Left ventricle myocardium inferior (tissue), 1 donor: ENCODE data around the gene FAM181A. TPM values are rescaled to one million over a fixed set of nuclear protein-coding genes. Genes with fewer than 3 reads are reported as not detected.
A peak's percentile ranks its signal among the peaks of the same experiment; 100 is the strongest.

Experiments
- DNase-seq: peaks from one replicate; pipeline ENCODE4 v3.0.0-alpha.2; 2020
- H3K27ac ChIP-seq: fragments of 200-600 bp; replicated peaks from 2 replicates; pipeline ENCODE4 v1.8.0; 2021
- H3K27me3 ChIP-seq: fragments of 200-600 bp; 2 replicates; pipeline ENCODE4 v1.8.0; 2021; ENCODE audit warnings: low read depth
- H3K36me3 ChIP-seq: fragments of 200-600 bp; 2 replicates; pipeline ENCODE4 v1.8.0; 2021
- H3K4me1 ChIP-seq: fragments of 200-600 bp; 2 replicates; pipeline ENCODE4 v1.8.0; 2021
- H3K4me3 ChIP-seq: fragments of 200-600 bp; 2 replicates; pipeline ENCODE4 v1.8.0; 2021; ENCODE audit warnings: mild to moderate bottlenecking, moderate library complexity
- H3K9me3 ChIP-seq: fragments of 200-600 bp; replicated peaks from 2 replicates; pipeline ENCODE4 v1.8.0; 2021
- CTCF ChIP-seq: fragments of 200-600 bp; IDR thresholded peaks from 2 replicates; pipeline ENCODE4 v1.8.0; 2021; ENCODE audit warnings: antibody characterized with exemption, mild to moderate bottlenecking, borderline replicate concordance
- intact Hi-C: fragments of 100-400 bp; cut with micrococcal nuclease; formaldehyde crosslinking; loops from one replicate; pipeline ENCODE4 v1.11.0; 2022
- long read RNA-seq: library from polyadenylated mRNA; unstranded; transcript quantifications from one replicate; pipeline ENCODE4 v2.0.0, GENCODE V29; 2021
- total RNA-seq: library from RNA; stranded (reverse); fragmentation: NEBNext Ultra II Directional; extraction: Animal tissue kit (Norgen Biotek cat#: 25700); gene quantifications from one replicate; pipeline ENCODE4 v1.2.1, GENCODE V29; 2021
- donor health status: DM: no; HTN: yes; CAD: no; lungs with severe emphysema.

The FAM181A gene
- total RNA-seq: not detected
- long read RNA-seq: 0 reads

GRCh38 chr14:93926873-93927799 is at the start of gene FAM181A:
Gene FAM181A (plus strand): TSS chr14:93927344. CDS start chr14:93928286, 942 bp downstream.
- TF ChIP-seq CTCF: no peak
- intact Hi-C loops: no loop called here

GRCh38 chr14:93878212-93878611 is 48.9 kb upstream of the FAM181A start:
- intact Hi-C loops: no loop called here
- peaks cover 4% of the 10 kb centered on the region for H3K4me1 ChIP-seq
- no peaks in the 10 kb centered on the region for H3K36me3 ChIP-seq

More at GRCh38 chr14:93926873-93927799, at the start of gene FAM181A:
- no peaks in the 10 kb centered on the region for H3K4me1 ChIP-seq
- H3K9me3 ChIP-seq: no peaks in the 10 kb centered on the region
- peaks cover 5% of the 10 kb centered on the region for H3K36me3 ChIP-seq
- H3K27ac ChIP-seq: no peak within 1 kb of the TSS
- no peaks in the 10 kb centered on the region for H3K27me3 ChIP-seq
- no peak for DNase-seq
- H3K4me3 ChIP-seq: no peak within 1 kb of the TSS

GRCh38 chr14:93878871-93879270 is 48.3 kb upstream of the FAM181A start:
- Histone ChIP-seq H3K27me3 (peaks cover 31% of the 10 kb centered on the region), H3K36me3 (no peaks in the 10 kb centered on the region), H3K4me1 (peaks cover 4% of the 10 kb centered on the region), H3K4me3 (no peak overlapping the region), H3K9me3 (peaks cover 4% of the 10 kb centered on the region), H3K27ac (no peak overlapping the region)
- TF ChIP-seq CTCF: no peak
- intact Hi-C loops: no loop called here
- no peak for DNase-seq

More at GRCh38 chr14:93878212-93878611, 48.9 kb upstream of the FAM181A start:
- no peak for TF ChIP-seq CTCF
- no peak for DNase-seq
- Histone ChIP-seq H3K27me3 (peaks cover 34% of the 10 kb centered on the region), H3K4me3 (no peak overlapping the region), H3K27ac (no peak overlapping the region), H3K9me3 (peaks cover 4% of the 10 kb centered on the region)

GRCh38 chr14:93879362-93879983 is 47.7 kb upstream of the FAM181A start:
- peaks cover 4% of the 10 kb centered on the region for H3K9me3 ChIP-seq
- intact Hi-C loops: no loop called here
- no peak overlapping the region for H3K27ac ChIP-seq
- H3K36me3 ChIP-seq: no peaks in the 10 kb centered on the region
- H3K4me1 ChIP-seq: peaks cover 4% of the 10 kb centered on the region
- TF ChIP-seq CTCF: no peak
- H3K4me3 ChIP-seq: peak overlapping the region; percentile 18
- DNase-seq: no peak
- peaks cover 31% of the 10 kb centered on the region for H3K27me3 ChIP-seq

GRCh38 chr14:93880021-93880820 is 46.9 kb upstream of the FAM181A start:
- intact Hi-C loops: no loop called here
- no peak for DNase-seq
- H3K36me3 ChIP-seq: no peaks in the 10 kb centered on the region

More at GRCh38 chr14:93880021-93880820, 46.9 kb upstream of the FAM181A start:
- Histone ChIP-seq H3K4me1 (peaks cover 4% of the 10 kb centered on the region), H3K4me3 (peak overlapping the region; percentile 18), H3K27ac (no peak overlapping the region), H3K27me3 (peaks cover 35% of the 10 kb centered on the region), H3K9me3 (peaks cover 4% of the 10 kb centered on the region)
- no peak for TF ChIP-seq CTCF
